Anterior cingulate cortex (tissue), 58 donors: Measurements from ENCODE around the gene USP15.

ENCODE experiments used
- DNase-seq, 58 donors: peaks; one replicate each; lab custom pipeline; 2025; lab: John Stamatoyannopoulos, UW

The USP15 gene

GRCh38 chr12:62259993-62260732 lies at the start of gene USP15:
USP15 (plus strand) TSS chr12:62260404; CDS start chr12:62260415, 11 bp downstream.
- DNase-seq, result peak; percentile 80 to 96 (median 92)

- DNase-seq, result peak in 19 of 58 donors; percentile 0 to 49 (median 6)
Observed at GRCh38 chr12:62210422-62210821, 49.8 kb upstream of the USP15 start.

GRCh38 chr12:62211510-62211909 lies 48.7 kb upstream of the USP15 start:
- no peak for DNase-seq

GRCh38 chr12:62214846-62215245 lies 45.4 kb upstream of the USP15 start:
- no peak for DNase-seq

DNA sequence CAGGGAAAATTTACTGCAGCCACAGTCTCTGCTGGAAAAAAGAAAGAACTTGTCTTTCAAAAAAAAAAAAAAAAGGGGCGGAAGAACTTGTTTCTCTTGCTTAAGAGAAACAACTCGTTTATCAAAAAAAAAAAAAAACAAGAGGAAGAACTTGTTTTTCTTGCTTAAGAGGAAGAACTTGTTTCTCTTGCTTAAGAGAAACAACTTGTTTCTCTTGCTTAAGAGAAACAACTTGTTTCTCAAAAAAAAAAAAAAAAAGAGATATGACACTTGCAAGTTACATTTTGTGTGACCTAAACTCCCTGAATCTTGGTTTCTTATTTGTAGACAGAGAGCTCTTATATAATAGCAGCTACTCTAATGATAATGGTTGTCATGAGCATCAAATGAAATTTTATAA lies 44.7 kb upstream of the USP15 start:
- no peak for DNase-seq

DNA sequence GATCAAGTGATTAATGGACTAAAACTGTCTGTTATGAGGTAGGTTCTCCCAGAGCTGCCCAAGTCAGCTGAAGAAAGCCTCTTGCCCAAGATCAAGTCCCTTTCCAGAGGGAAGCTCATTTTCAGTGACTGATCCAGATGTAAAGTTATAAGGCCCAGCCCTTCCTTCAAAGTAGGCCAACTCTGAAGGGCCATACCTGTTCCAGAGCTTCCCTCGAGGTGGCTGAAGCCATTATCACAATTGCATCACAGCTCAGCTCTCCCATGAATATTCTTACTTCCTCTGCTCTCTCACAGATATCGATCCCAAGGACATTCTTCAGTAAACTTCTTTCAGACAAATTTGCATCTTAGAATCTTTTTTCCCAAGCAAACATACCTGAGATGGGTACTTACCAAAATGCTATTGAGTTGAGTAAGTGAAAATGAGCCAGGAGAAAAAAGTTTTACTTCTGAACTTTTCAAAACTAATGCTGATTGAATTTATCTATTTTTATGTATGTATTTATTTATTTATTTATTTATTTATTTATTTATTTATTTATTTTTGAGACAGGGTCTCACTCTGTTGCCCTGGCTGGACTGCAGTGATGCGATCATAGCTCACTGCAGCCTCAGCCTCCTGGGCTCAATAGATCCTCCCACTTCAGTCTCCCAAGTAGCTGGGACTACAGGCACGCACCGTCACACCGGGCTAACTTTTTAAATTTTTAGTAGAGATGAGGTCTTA lies 42.6 kb upstream of the USP15 start:
- DNase-seq, result no peak

- DNase-seq, result no peak
Observed at GRCh38 chr12:62221107-62221506, 39.1 kb upstream of the USP15 start.

- no peak for DNase-seq
Observed at GRCh38 chr12:62224601-62225000, 35.6 kb upstream of the USP15 start.

GRCh38 chr12:62227091-62227490 lies 33.1 kb upstream of the USP15 start:
- DNase-seq, result no peak

- DNase-seq, result no peak
Observed at GRCh38 chr12:62230652-62231051, 29.6 kb upstream of the USP15 start.

DNA sequence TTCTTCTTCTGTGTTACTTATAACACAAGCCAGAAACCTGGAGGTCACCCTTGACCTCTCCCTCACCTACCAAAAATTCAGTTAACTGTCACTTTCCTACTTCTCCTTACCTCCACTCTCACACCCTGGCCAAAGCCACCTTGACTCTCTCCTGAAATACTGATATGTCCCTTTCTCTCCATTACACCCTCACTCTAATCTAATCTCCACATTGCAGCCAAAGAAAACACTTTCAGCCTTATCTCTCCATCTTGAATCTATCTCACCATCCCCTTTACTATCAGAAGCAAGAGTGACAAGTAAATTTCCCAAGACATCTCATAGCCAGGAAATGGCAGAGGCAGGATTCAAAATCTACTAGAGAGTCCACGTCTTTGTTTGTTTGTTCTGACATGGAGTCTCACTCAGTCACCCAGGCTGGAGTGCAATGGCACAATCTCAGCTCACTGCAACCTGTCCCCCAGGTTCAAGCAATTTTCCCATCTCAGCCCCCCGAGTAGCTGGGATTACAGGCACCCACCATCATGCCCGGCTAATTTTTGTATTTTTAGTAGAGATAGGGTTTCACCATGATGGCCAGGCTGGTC lies 28.0 kb upstream of the USP15 start:
- DNase-seq, result no peak

DNA sequence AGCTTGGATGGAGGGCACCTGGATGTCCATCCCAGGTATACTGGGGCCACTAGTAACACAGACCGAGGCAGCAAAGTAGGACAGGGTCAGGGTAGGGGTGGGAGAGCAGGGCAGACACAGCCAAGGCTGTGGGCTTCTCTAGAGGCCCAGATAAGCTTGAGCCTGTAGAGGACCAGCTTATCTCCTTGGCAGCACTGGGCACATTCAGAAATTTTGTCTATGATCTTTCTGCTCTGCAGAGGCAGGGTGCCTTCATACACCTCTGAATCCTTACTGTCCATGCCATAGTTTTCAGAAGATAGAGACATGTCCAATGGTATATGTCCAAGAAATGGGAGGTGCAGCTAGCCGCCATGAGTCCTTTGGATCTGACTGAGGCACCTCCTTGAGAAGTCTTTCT lies 26.4 kb upstream of the USP15 start:
- no peak for DNase-seq

GRCh38 chr12:62239571-62239970 lies 20.6 kb upstream of the USP15 start:
- no peak for DNase-seq

DNA sequence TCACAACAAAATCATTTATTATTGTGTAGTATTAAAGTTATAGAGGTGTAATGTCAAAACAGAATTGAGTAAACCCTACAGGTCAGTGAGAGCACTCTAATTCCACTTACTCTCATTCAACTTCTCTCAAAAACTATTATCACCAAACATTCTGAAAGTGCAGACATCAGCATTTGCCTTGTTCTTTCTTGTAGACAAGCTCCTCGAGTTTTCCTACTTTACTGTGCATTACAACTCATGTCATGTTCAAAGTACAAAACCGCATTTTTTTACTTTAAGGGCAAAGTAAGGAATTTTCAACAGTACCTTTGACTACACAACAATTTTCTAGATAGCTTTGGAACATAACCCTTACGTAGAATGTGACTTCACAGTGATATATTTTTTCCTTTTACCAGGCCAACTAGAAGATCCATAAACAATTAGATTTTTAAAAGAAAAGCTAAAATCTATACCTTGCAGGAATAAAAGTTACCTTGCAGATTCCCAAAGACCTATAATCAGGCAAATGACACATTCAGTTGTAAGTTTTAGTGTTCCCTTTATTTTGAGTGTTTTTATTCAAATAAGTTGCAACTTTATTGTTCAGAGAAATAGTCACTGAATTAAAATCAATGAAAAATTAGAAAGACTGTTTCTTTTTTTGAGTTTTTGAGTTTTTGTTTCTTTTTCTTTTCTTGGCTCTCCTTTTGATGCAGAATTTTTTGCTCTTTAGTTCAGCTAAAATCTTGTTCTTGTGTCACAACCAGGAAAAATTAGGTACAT lies 12.7 kb upstream of the USP15 start:
- DNase-seq, result no peak

DNA sequence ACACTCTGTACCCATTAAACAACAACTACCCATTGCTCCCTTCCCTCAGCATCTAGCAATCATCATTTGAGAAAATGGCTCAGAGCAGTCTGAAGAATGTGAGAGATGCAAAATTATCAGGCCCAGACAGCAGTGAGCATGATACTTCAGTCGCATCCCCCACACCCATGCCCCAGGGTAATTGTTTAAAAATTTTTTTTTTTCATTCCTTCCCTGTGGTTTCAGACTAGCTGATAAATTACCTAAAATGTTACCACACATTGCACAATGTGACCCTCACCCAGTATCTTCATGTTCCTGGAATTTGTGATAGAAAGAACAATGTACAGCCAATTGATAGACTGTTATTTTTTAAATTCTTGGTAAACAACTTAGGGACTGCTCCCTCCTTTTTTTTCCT lies 11.3 kb upstream of the USP15 start:
- no peak for DNase-seq

GRCh38 chr12:62249419-62249818 lies 10.8 kb upstream of the USP15 start:
- DNase-seq, result no peak

DNA sequence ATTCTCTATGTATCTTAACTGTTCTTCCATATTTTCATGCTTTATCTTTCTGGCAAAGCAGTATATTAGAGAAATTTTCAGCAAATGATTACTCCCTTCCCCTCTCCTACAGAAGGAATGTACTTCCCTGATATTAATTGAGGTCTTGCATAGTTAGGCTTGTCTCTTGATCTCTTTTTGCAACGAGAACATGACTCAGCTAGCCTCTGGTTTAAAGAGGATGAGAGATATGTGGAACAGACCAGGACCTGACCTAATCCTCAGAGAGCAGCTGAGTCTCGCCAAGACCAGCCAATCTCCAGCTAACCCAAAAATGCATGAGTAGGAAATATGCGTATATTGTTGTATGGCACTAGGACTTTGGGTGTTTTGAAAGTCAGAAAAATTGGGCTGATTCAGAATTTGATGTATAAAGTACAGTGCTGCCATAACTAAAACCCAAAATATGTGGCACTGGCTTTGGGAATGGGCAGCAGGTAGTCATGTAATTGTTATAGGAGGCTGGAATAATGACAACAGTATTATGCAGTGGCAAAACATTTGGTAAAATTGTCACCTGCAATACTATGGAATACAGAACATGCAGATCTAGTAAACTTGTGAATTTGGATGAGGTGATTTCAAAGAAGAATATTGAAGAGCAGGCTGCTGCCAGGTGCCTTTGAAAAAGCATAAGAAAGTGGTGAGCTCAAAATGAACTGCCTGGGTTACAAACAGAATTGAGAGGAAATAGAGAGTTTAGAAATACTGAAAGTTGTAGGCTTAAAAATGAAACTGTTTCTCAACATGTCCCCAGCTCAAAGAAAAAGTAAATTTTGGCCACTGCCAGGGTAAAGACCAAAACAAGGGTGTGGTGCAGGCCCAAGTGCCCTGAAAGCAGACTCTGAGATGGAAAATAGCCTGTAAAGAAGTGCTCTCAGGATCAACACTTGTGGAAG lies 9.3 kb upstream of the USP15 start:
- DNase-seq, result no peak

DNA sequence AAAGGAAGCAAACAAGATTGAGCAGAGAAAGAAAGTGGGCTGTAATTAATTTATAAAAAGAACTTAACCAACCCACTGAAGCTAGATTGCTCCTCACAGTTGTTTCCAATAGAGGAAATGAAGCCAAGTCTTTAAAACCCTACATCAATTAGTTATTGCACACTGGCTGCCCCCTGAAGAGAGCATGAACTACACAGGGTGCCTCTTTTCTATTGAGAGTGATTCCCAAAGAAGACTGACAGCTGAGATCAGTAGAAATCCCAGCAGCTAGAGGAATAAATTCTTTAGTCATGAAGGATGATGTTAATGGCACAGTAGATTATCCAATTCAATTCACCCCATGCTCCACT lies 8.6 kb upstream of the USP15 start:
- no peak for DNase-seq

- no peak for DNase-seq
Observed at GRCh38 chr12:62252576-62252975, 7.6 kb upstream of the USP15 start.

DNA sequence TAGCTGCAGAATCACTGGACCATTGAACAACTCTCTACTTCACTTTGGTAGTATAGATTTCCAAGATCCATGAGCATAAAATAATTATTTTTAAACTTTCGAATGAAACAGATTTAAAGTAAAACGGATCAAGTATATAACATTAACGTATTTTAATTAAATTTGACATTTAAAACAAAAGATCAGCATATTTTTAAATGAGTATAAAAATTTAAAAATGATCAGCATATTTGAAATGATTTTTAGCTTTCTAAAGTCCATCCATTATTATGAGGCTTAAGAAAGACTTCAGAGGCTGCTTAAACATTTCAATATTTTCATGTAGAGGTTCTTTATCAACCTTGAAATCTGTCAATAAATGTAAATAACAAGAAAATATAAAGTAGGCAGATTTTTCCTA lies 5.2 kb upstream of the USP15 start:
- no peak for DNase-seq
